Stimulated activated CD4-positive, alpha-beta T cell treated with anti-CD3 and anti-CD28 coated beads, Interleukin-12 subunit alpha, Interleukin-12 subunit beta, amount 100 ng/mL, for 24 hours (primary cell): ENCODE data around the gene CDC14B.
"Not testable (repeated sequence)": the region's sequence is repeated elsewhere in the genome, so short reads cannot be mapped to it uniquely, and the experiment has no call there.

Experiments
- DNase-seq, 2 experiments: peaks; one replicate each; pipeline ENCODE4 v3.0.0-alpha.2; 2020; ENCODE audit warnings: low read depth in 2 of 2

Gene CDC14B

GRCh38 chr9:96587338-96588315, 32.0 kb downstream of the CDC14B start:
- DNase-seq = no peak

GRCh38 chr9:96585426-96585825, 34.2 kb downstream of the CDC14B start:
- DNase-seq = no peak

GRCh38 chr9:96582199-96582598, 37.4 kb downstream of the CDC14B start:
- DNase-seq = not testable (repeated sequence)

- DNase-seq = no peak
Observed at GRCh38 chr9:96581786-96582185, 37.9 kb downstream of the CDC14B start.

DNA sequence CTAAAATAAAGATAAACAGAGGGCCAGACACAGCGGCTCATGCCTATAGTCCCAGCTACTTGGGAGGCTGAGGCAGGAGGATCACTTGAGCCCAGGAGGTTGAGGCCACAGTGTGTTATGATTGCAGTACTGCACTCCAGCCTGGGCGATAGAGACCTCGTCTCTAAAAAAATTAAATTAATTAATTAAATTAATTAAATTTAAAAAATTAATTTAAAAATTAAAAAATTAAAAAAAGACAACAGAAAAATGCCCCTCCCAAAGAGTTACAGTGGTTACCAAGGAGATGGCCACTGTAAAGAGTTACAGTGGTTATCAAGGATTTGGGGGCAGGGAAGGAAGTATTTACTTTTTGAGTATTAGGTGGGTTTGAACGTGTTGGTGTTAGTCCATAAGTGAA, 38.3 kb downstream of the CDC14B start:
- no peak for DNase-seq

GRCh38 chr9:96574931-96575351, 44.7 kb downstream of the CDC14B start:
- DNase-seq = no peak

DNA sequence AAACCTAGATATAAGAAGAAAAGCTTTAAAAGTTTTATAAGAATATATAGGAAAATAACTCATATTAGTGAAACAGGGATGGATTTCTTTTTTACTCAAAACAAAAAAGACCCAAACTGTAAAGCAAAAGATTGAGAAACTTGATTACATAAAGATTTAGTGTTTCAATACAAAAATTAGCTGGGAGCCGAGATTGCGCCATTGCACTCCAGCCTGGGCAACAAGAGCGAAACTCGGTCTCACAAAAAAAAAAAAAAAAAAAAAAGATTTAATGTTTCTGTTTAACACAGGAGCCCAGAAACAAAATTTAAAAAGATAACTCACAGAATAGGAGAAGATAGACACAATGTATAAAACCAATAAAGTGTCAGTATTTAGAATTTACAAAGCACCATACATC, 45.2 kb downstream of the CDC14B start:
- no peak for DNase-seq

- no peak for DNase-seq
Observed at GRCh38 chr9:96567203-96567700, 52.4 kb downstream of the CDC14B start.

- peak; percentile 45 to 67 for DNase-seq
Observed at GRCh38 chr9:96566498-96567202, 53.0 kb downstream of the CDC14B start.

GRCh38 chr9:96565671-96566497, 53.8 kb downstream of the CDC14B start:
- DNase-seq = no peak

- no peak for DNase-seq
Observed at GRCh38 chr9:96564217-96564616, 55.4 kb downstream of the CDC14B start.

DNA sequence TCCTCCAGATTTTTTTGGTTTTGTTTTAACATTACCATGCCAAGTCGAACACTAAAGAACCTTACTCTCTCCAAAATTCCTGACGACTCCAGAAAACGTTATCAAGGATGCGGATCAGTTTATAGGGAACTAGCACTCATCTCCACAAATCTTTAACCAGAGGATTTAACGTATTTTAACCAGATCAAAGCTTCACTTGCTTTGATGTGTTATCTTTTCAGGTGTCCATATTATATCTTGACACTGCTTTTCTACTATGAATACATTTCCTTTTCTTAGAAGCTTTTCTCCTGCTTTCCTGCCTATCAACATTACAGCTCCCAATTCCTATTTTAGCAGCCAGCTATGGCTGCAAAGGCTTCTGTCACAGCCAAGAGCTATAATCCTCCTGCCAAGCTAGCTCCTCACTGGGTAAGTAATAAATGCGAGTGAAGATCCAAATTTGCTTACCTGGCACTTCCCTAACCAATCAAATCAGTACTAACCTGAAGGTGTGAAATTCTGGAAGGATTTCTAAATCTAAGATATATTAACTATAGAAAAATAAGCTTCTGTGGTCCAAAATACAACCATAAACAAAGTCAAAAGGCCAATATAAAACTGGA, 60.2 kb downstream of the CDC14B start:
- DNase-seq = no peak

DNA sequence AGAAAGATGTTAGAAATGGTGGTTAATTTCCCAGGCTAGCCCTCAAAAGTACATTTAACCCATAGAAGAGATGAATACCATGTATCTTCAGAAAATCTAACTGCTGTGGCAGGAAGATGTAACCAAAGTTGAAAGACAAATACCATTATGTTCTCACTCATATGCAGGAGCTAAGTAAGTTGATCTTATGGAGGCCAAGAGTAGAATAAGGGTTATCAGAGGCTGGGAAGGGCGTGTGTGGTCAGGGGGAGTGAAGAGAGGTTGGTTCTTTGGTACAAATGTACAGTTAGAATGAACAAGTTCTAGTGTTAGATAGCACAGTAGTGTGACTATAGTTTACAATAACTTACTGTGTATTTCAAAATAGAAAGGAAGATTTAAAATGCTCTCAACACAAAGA, 61.7 kb downstream of the CDC14B start:
- DNase-seq = no peak

DNA sequence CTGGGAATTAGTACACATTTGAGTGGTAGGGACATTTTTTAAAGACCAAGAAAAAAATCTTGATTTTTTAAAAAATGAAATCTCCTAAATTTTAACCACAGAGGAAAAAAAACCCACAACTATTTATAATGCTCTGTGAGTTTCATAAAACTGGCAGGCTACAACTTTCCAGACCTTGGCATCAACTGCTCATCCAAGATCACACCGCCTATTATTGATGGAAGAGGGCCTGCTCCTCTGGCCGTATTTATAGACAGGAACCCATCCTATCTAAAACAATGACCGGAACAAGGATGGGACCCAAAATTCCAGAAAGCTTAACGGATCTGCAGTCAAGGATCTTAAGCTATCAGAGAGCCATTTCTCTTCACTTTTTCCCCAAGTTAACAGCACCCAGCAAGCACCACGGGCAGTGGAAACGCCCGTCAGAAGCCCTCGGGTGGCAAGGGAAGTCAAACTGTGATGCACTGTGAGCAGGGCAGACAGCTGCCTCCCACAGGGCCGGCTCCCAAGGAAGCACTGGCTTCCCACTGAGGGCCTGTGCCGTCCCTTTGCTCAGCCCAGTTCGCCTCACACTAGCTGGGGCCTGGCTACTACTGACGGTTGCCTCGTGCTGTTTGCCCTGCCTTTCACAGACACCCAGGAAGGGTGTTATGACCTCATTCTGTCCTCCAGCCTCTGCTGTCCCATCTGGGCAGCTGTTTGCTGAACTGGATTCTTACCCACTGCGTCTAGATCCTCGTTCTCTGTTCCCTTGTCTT, 62.8 kb downstream of the CDC14B start:
- no peak for DNase-seq

- DNase-seq = no peak
Observed at GRCh38 chr9:96555567-96556386, 63.9 kb downstream of the CDC14B start.

- no peak for DNase-seq
Observed at GRCh38 chr9:96554801-96555566, 64.7 kb downstream of the CDC14B start.

DNA sequence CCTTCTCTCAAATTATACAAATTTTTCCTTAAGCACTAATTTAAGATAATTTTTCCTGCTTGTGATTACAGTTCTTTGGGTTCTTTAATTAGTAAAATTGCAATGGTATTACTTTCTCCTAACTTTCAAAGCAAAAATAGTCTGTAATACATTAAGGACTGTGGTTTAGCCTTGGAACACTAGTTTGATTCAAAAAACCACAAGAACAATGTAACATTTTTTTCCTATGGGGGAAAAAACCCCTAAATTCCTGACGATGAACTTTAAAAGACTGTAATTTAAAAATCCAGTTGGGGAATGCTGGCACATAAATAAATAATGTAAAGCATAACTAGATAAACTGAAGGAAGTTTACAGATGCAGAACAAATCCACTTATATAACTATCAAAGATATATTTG, 65.3 kb downstream of the CDC14B start:
- no peak for DNase-seq

GRCh38 chr9:96553070-96553469, 66.6 kb downstream of the CDC14B start:
- no peak for DNase-seq

GRCh38 chr9:96551403-96551802, 68.2 kb downstream of the CDC14B start:
- no peak for DNase-seq
